DMS53 treated with DMSO at 0.1 percent for 48 hours (cell line): Measurements from ENCODE around the gene NPHP4.

Source experiments
- DNase-seq: peaks from one replicate; lab custom pipeline; 2025; ENCODE audit not compliant: unreplicated experiment; lab: John Stamatoyannopoulos, UW

NPHP4 gene

DNA sequence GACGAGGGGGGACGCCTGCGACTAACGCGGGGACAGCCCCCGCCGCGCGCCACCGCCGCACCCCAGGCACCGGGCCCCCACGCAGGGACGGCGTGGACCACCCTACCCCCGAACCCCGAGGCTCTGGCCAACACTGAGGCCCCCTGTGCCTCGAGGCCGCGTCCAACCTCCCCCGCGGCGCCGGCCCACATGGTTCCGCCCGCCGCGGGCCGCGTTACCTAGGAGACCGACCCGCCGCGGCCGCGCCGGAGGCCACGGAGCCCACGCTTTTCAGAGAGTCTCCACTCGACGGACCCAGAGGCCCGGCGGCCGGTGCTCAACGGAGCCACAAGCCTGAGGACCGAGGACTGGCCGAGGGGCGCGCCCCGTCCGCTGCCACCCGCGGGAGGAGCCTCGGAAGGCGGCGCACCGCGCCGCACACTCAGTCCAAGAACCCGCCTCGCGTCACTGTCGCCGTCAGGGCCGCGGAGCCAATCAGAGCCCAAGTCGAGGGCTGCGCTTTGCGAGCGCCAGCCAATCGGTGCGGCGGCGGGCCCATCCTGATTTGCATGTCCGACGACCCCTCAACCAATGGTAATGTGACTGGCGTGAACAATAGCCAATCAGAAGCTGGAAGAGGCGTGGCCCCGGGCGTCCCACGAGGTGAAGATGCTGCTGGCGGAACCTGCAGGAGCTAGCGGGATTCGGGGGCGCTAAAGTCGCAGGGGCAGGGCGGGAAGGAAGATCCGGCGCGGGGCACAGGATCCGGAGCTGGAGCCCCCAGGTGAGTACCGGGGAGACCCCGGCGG lies at the start of gene NPHP4:
Gene NPHP4, minus strand, starts transcription at position 400 of the 788 bp plus-strand sequence. CDS start 6,136 bp downstream, outside the sequence.
- DNase-seq, result peak; percentile 96

DNA sequence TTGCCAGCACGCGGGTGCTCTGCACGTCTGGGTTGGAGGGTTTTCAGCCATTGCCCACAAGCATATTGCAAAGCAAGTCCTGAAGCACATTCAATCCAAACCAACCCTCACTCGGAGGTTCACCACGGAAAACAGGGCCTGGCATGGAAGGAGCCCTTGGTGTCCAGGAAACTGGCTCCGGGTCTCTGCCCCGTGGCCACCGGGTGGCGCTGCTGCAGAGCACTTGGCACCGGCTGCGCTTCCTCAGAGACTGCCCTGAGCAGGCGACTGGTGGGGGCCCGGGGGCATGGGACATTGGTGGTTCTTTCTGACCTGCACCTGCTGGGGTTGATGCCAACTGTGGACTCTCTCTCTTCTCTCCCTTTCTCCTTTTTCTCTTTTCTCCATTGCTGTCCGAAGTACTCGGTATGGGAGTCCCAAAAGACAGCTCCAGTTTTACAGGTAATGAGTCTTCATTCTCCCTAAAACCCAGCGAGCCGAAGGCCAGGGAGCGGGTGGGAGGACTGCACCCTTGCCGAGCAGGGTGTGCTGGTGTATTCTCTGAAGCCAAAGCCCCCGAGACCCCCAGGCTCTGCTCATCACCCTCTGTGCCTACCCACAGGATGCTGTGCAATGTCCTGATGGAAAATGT lies 49.3 kb upstream of the NPHP4 start:
- no peak for DNase-seq

DNA sequence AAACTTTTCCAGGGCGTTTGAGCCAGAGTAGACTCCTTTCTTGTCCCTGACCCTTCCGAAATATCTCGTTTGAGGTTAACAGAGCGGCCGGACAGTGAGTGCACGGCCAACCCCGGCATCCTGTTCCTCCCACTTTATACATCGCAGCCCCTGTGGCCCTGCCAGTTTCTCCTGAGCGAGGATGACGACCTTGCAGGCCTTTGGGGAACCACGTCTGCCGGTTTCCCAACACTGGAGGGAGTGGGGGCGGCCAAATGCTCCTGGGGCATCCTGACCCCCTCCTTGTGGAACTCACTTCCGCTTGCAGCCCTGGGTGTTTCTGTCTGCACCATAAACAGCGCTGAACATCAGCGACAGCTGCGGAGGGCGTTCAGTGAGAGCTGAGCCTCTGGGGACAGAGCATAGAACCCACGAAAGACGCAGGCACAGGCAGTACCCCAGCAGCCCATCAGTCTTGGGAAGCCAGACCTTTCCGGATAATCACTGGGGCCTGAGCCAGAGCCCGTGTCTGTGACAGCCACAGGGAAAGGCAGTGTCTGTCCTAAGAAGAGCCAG lies 48.7 kb upstream of the NPHP4 start:
- DNase-seq, result no peak

DNA sequence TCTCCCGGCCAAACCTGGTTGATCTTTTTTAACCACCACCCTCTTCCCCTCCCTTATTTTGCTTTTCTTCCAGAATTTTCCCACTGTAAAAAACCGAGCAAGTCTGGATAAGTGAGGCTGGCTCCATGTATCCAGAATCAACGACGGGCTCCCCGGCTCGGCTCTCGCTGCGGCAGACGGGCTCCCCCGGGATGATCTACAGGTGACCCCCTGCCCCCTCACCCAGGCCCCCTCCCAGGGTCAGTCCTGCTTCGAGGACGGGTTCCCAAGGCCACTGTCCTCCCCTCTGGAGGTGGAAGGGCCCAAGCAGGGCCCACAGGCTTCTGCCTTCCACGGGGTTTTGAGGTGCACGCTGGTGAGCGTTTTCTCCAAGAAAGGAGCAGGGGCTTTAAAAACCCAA lies 48.2 kb upstream of the NPHP4 start:
- DNase-seq, result no peak

DNA sequence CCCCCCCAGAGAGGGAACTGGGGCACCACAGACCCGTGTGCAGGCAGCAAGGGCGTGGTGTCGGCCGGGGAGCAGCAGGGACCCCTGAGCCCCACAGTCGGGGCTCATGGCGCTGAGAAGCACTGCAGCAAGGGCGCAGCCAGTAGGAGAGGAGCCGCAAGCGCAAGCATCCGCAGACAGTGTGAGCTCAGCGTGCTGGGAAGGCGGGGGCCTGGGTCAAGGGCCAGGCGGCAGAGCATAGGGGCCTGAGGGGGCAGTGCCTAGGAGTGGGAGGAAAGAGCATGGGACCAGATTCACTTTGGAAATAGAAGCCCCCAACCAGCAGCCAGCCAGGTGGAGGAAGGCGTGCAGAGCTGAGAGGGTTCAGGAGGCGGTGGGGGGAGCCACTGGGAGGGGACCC lies 46.8 kb upstream of the NPHP4 start:
- DNase-seq, result no peak

DNA sequence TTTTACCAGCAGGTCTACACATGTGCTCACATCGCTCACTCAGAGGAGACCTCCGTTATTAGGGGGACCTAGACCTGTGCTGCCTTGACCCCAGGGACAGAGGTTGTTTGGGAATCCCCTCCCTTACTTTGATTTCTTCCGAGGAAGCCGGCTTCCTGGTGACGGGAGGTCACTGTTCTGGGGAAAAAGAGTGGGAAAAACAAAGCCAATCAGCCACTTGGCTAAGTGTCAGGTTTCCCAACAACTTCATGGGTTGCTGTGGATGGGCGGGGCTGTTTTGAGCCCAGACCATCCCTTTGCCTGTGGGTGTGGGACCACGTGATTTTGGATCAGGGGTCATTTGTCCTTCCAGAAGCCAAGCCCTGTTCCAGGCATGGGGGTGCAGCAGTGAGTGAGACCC lies 46.4 kb upstream of the NPHP4 start:
- DNase-seq, result no peak

DNA sequence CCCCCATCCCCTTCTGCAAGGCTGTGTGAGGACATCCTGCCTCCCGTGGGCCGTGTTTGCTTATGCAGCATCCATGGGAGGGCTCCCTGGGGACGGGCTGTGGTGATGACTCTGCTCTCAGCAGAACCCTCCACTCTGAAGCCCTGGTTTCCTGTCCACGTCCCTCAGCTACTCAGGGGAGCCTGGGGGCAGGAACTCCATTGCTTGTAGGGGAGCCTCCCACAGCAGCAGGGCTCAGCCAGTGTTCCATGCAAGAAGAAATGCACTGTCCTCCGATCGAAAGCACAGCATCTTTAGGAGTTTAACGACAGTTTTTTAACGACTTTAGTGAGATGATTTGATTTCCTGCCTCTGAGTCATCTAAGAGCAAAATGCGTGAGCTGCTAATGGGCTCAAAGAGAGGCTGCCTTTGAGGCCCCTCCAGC lies 45.1 kb upstream of the NPHP4 start:
- DNase-seq, result no peak

DNA sequence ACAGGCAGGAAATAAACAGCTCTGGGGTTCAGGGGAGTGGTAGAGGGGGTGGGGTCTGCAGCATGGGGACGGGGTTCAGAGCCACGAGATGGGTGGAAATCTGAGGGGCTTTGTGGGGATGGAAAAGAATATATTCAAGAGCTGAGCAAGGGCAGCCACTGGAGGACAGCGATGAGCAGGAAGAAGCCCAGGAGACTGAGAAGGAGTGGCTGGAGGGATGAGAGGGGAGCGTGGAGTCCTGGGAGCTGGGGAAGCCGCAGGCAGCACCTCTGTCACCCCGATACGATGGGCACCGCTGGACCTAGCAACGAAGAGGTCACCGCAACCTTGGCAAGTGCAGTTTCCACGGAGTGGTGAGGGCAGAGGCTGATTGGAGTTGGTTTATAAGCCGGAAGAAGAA lies 43.5 kb upstream of the NPHP4 start:
- DNase-seq, result no peak

DNA sequence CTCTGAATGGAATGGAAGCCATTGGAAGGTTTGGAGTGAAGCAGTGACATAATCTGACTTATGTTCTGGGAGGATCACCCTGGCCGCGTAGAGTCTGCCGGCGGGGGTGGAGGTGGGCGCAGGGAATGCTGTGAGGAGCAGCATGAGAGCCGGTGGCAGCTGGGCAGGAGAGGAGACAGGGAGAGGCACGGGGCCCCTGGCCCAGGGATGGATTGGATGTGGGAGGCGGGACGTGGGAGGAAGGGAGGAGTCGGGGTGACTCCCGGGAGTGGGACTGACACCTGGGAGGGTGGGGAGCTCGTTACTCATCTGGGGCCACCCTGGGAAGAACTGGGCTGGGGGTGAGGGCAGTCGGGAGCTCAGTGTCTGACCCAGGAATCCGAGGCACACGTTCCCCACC lies 43.1 kb upstream of the NPHP4 start:
- DNase-seq, result no peak

DNA sequence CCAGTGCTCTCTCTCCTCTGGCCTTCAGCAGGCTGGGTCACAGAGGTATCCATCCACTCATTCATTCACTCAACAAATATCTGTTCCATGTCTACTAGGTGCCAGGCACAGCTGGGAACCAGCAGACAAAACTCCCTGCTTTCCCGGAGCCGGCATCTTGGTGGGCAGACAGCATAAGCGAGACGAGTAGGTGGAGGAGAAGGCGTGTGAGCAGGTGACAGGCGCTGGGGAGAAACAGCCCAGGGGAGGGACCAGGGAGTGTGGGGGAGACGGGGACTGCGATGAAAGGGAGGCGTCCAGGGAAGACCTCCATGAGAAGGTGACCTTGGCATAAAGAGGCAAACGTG lies 42.5 kb upstream of the NPHP4 start:
- DNase-seq, result no peak

DNA sequence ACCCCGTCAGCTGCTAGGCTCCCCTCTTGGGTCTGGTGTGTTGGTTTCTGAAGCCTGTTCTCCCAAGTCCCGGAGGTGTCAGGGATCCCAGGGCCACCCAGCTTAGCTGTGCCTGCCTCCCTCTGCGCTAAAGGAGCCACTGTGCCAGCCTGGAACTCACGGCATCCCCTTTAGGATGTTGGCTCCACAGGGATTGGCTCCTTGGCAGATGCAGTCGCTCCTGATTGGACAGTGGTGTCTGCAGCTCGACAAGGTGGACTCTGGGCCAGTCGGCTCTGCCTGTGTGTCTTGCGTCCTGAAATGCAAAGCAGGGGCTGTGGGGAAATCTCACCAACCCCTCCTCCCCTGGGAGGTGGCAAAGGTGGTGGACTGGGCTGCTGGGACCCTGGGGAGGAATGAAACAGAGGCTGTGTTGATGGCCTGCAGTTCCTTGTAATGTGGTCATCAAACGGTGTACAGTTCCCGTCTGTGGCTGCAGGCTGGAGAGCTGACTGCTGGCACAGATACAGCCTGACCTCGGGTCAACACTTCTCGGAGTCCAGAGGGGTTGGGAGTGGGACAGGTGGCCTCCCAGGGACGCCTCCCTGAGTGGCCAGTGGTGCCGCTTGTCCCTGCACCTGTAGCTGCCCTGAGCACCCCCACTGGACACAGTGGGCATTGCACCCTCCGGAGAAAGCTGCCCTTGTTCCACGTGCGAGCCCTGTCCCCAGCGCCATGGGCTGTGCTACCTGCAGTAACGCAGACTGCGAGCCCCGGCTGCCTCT lies 41.9 kb upstream of the NPHP4 start:
- DNase-seq, result peak; percentile 38

DNA sequence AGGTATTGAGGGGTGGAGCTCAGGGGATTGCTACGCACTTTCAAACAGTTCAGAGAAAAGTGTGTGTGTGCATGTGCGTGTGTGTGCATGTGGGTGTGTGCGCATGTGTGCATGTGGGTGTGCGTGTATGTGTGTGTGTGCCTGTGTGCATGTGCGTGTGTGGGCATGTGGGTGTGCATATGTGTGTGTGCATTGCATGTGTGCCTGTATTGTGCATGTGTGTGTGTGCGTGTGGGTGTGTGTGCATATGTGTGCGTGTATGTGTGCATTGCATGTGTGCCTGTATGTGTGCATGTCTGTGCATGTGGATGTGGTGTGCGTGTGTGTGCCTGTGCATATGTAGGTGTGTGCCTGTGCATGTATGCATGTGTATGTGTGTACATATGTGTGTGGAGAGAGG lies 40.9 kb upstream of the NPHP4 start:
- no peak for DNase-seq

DNA sequence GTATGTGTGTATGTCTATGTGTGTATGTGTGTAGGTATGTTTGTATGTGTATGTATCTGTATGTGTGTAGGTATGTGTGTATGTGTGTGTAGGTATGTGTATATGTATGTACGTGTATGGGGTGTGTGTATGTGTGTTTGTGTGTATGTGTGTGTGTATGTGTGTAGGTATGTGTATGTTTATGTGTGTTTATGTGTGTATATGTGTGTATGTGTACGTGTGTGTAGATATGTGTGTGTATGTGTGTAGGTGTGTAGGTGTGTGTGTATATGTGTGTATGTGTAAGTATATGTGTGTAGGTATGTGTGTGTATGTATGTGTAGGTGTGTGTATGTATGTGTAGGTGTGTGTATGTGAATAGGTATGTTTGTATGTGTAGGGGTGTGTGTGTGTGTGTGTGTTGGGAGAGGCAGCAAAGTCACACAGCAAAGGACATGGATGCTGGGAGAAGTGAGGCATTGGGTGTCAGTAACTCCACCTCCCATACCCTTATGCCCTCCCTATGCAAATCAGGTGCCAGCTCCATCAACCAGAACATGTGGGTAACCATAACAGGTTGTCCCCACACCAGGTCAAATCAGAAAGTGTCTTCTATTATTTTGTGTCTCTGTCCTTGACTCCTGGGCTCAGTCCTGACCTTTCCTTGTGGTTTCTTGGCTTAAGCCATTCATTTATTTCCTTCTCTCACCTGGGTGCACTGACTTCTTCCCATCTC lies 38.5 kb upstream of the NPHP4 start:
- no peak for DNase-seq

DNA sequence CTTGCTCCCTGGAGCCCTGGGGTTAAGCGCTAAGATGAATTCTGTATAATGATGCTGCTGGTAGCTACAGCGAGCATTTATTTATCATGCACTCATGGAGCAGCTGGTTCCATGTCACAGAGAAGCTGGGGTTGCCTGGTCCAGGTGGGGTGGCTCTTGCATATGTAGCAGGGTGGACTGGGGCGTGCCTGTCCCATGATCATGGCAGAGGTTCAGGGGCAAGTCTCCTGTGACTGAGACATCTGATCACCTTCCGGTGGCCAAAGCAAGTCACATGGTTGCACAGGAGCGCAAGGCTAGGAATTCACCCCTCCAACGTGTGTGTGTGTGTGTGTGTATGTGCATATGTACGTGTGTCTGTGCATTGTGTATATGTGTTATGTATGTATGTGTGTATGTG lies 37.9 kb upstream of the NPHP4 start:
- DNase-seq, result no peak

DNA sequence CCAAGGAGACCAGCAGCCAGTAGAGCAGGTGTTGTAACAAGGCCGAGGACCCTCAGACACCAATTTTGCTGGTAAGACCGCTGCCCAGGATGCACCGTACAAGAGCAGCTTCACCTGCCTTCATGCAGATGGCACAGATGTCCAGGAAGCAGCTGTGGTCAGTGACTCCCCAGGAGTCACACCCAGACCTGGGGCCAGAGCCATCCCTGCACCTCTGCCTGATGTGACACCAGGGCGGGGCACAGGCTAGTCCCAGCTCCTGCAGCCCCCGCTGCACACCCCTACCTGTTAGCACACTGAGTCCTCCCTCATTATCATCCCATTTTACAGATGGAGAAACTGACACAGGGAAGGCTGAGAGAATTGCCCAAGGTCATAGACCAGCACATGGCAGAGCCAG lies 37.1 kb upstream of the NPHP4 start:
- DNase-seq, result no peak

DNA sequence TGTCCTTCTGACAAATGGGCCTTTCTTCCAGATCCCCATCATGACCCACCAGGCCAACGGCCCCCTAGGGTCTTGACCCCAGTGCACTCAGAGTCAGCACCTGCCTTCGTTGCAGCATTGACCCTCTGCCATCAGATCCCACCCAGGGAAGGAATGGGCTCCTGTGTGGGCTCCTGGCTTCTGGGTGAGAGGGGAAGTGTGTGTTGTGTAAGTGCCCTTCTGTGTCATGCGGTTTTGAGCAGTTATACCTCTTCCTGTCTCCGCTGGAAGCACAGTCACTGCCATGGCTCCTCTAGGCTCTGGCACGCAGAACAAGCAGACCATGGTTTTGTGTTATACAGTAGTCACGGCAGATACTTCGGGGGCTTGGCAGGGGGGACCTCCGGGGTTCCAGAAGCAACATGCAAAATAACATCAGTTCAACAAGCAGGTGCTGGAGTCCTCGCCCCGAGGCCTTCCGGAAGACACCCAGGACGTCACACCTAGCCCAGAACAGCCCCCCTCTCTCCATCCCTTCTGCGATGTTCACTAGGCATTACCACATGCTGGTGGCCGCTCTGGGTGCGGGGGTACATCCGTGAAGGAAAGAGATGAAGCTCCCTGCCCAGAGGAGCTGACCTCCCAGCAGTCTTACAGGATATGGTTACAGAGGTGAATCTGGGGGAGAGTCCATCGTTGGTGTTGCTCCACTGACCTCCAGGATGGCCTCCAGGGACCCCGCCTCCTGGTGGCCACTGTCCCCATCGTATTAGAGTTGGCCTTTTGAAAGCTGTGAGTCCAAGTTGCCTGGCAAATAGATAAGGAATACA lies 36.0 kb upstream of the NPHP4 start:
- DNase-seq, result no peak

DNA sequence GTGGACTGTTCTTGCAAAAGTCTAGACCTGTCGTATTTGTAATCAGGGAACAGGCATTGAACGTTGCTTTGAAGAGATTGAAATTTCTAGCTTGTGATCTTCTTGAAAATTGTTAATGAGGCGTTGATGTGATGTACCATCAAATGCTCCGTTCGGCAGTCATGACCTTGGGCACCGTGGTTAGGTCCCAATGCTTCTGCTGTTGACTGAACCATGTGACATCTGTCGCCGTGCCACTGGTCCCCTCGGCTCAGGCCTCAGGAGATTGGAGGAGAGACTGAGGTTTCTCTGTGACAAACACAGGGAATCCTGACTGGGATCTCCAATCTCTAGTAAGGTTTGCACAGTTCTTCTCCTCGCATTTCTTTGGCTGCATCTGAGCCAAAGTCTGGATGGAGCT lies 35.4 kb upstream of the NPHP4 start:
- DNase-seq, result no peak

DNA sequence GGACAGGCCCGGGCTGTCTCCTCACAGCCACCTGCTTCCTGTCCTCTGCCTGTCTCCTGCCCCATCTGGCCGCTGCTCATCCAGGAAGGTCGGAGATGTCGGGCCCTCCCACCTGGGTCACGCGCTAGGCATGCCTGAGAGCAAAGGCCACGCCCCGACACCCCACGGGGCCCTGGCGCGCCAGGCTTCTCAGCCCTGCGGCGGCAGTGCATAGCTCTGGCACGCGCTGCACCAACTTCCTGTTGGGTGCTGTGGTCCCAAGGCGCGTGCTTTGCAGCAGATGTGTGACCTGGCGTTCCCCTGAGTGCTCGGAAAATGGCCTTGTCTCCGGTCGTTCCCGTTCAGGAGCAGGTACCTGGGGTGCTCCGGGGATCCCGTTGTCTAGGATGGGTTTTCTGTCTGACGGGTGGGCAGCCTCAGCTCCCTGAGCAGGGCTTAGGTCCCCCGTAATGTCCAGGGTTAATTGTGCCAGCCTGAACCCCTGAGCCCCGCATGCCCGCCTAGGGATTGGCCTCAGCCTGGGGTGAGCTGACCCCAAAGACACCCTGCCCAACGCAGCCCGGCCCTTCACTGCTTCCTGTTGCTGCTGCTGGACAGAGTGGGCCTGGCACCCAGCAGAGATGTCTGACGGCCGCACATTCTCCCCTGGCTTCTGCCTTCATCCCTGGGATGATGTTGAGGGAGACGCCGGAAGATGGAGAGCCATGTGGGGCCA lies 34.0 kb upstream of the NPHP4 start:
- peak; percentile 95 for DNase-seq

DNA sequence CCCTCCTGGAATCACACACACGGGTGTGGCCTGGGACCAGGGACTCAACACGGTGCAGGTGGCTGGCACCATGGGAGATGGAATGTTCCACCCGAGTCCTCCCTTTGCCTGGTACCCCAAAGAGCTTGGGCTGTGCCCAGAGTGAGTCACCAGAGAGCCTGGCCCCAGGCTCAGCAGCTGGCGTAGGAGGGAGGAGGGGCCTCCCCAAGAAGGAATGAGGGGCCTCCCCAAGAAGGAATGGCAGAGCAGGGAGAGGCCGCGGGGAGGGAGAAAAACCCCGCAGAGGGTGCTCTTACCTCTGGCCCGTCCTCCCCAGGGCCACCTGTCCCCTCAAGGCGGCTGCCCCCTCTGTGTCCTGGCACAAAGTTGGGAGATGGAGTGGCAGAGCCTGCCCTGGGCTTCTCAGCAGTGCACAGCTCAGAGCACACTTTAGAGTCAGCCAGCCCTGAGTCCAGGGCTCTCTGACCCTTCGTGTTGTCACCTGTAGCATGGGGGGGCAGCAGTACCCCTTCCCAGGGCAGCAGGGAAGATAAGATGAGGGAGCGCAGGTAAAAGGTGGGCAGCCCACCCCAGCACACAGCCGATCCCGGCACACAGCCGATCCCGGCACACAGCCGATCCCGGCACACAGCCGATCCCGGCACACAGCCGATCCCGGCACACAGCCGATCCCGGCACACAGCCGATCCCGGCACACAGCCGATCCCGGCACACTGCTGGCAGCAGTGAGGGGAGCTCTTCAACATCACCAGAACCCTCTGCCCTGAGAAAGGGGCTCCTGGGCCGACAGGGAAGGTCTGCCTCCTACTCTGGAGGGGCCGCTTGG lies 33.3 kb upstream of the NPHP4 start:
- peak; percentile 20 for DNase-seq
